NCI-H1092 (cell line): ENCODE results near the gene ORC6.

Experiments
- DNase-seq: peaks from one replicate; lab custom pipeline; 2025; lab: John Stamatoyannopoulos, UW

The ORC6 gene

DNA sequence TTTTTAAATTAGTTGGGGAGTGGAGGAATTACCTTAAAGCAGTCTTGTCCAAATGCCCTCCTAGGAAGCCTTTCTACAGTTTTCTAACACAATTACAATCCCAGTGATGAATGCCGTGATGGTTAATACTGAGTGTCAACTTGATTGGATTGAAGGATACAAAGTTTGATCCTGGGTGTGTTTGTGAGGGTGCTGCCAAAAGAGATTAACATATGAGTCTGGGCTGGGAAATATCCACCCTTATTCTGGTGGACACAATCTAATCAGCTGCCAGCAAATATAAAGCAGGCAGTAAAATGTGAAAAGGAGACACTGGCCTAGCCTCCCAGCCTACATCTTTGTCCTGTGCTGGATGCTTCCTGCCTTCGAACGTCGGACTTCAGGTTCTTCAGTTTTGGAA is 12.2 kb downstream of the ORC6 start:
- DNase-seq: no peak

DNA sequence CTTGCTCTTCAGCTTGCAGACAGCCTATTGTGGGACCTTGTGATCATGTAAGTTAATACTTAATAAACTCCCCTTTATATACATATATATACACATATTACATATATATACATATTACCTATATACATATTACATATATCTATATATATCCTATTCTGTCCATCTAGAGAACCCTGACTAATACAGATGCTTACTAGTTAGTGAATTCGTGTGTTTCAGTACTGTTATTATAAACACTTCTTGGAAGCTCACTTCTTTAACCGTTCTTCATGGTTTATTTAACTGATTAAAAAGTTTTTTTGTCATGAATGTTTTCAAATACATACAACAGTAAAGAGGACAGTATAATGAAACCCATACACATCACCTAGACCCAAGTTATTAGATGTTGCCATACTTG is 12.6 kb downstream of the ORC6 start:
- DNase-seq: no peak

DNA sequence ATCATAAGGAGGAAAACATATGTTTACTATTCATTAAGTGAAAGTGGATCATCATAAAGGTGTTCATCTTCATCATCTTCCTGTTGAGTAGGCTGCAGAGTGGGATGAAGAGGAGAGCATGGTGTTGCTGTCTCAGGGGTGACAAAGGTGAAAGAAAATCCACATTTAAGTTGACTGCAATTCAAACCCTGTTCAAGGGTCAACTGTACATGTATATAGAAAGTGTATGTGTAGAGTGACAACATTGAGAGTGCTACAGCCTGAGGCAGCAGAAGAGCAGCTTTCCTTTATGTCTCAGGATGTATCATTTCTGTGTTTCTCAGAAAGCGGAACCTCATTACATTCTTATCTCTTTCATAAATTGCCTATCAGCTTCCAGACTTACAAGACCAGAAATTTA is 17.2 kb downstream of the ORC6 start:
- no peak for DNase-seq

DNA sequence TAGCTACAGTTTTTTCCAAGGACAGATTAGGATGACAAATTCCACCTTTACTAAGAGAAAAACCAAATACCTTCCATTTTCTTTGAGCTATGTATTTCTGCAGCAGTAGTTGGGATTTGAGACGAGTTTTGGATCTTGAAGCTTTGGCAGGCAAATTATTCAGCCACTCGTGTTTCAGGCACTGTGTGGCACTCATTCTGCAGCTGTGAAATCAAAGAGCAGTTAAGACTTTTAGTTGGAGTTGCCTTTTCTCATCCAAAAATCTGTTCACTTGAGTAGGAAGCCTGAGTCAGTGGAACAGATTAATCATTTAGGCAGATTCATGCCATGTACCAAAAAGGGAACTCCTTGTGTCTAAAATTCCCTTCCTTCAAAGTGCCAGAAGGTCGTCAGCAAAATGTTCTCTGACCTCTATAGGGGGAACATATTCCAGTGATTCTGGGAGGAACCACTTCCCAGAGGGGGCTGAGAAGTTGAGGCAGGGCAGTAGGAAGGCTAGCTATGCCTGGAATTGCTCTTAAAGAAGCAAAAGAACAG is 20.1 kb downstream of the ORC6 start:
- DNase-seq: no peak

DNA sequence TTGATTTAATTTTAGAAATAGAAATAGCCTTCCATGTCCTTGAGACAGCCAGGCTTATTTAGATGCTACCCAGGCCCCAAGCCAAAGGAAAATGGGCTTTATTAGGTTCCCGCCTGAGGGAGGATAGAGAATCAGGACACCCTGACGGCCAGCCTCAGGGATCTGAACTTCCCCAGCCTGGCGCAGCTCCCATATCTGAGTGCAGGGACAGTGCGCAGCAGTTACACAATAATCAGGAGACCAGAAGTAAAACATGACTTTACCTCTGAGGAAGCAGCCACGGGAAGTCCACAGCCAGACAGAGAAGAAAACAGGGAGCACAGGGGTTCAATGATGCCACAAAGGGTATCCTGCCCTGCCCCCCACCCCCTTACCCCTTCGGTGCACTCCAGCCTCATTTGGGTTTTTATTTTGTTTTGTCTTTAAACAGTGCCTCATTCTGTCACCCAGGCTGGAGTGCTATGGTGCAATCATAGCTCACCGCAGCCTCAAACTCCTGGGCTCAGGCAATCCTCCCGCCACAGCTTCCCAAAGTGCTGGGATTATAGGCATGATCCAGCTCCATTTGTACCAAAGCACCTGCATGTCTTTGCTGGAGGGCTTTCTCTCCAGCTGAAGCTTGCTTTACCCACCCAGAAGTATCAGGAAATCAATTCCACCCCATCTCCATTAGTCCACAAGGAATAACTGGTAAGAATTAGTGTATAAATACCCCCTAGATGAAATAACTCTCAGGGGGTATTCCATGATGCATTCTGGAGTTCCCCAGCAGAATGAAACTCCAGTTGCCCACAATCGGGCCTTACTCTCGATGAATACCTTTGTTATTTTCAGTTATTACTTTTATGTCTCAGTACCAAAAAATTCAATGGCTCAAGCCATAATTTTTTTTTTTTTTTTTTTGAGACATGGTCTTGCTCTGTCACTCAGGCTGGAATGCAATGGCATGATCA is 21.9 kb downstream of the ORC6 start:
- DNase-seq: no peak

DNA sequence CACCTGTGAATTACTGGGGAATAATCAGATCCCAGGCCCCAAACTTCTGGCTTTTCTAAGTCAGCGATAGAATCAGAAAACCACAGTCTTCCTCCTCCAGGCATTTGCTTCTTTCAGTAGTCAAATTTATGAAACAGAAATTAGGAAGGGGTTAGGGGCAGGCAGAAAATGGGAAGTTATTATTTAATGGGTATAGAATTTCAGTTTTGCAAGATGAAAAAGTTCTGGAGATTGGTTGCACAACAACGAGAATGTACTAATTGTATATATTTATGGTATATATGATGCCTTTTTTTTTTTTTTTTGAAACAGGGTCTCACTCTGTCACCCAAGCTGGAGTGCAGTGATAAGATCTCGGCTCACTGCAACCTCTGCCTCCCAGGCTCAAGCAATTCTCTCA is 23.5 kb downstream of the ORC6 start:
- DNase-seq: no peak

DNA sequence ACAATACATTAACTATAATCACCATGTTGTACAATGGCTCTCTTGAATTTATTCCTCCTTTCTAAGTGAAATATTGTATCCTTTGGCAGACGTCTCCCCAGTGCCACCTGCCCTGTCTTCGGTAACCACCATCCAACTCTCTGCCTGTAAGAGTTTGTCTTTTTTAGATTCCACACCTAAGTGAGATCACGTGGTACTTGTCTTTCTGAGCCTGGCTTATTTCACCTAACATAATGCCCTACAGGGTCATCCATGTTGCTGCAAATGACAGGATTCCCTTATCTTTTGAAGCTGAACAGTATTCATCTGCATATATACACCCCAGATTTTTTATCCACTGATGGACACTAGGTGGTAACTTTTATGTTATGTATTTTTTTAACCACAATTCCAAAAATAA is 24.2 kb downstream of the ORC6 start:
- DNase-seq: no peak

DNA sequence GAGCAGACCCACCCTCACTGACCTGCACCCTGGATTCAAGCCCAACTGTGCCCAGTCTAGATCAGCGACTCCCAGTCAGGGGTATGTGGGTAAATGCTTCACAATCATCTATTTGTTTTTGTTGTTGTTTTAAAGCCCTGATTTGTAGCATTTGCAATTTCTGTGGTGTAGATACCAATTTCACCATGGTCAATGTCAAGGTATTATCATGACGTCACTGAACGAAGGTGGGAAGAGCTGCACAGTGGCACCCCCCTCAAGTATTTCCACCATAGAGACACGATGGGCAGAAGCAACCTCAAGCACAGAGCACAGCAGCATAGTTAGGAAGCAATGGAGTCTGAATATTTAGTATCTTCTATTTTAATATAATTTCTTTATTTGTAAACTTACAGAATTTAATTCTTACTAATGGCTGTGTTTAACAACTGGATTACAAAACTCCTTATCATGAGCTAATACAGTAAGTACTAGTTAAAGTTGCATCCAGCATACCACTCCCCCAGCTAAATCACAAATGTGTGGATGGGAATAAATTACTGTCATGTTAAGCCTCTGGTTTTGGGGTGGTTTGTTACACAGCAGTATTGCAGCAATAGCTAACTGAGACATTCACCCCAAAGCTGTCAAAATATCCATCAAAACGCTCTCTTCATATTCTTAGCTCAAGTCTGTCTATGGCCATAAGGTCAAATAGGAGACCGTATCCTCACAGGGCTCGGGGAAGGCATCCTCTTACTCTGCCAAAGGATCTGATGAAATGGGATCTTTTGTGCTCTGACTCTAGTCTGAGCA is 25.5 kb downstream of the ORC6 start:
- DNase-seq: no peak

DNA sequence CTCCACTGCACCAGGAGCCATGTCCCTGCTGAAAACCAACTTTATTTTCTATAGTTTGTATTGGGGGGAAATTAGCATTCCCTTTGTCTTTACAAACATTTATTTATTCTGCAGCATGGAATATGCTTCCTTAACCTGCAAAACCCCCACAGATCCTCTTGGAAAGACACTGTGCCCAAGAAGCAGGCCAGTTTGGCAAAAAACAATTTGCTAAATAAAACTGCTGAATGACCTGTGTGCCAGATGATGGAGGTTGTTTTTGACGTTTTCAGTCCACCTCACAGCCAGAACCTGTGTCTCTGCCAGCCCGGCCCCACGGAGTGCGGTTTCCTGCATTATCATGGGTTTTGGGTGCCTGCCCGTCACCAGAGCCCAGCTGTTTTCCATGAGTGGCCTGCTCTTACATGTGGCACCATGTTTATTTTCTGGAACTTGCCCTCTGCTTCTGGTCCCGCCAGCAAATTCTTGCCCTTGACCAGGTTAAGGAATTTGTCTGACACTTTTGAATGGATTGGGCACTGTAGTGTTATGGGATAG is 26.4 kb downstream of the ORC6 start:
- DNase-seq: no peak

DNA sequence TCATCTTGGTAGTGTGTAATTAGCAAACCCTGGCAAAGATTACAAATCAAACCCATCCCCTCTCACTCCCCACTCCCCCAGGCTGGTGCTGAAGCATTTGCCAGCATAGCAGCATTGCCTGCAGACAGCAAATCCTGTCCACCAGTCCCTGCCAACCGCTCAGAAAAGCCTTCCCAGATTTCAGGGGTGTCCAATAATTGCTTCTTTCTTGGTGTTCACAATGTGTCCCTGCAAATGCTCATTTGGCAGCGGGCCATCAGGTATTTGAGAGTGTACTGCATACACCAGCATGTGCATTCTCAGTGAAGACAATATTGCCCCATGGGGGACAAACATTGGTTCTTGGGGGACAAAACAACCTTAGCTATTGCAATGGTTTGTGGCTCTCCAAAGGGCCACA is 28.2 kb downstream of the ORC6 start:
- no peak for DNase-seq

DNA sequence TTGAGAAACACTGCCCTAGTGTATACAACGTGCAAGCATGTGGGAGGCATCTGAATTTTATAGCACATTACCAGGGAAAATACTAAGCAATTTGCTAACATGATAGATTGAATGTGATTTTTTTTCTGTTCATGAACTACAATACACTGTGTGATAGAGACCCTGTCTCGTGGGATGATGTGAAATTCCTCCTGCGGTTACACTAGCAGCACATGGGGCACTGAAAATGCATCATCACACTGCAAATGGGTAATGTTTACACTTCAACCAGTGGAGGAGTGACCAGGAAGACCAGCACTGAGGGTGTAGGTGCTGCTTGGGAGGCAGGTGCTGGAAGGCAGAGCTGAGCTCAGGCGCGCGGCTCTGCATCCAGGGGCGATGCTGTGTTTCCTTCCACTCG is 28.8 kb downstream of the ORC6 start:
- DNase-seq: no peak

DNA sequence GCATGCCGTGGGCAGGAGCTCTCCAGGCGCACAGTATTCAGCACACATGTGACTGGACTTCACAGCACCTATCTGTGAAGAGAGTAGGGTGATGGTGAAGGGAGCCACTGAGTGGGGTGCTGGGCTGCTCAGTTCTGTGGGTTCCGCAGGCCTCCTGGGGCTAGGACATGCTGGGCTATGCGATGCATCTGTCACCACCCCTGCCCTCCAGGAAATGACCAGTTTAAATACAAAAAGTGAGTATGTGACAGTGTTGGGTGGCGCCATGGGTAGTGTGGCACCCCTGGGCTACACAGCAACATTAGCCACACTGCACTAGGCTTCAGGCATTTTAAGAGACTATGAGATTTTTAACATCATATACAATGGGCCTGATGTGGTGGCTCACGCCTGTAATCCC is 30.1 kb downstream of the ORC6 start:
- DNase-seq: no peak

DNA sequence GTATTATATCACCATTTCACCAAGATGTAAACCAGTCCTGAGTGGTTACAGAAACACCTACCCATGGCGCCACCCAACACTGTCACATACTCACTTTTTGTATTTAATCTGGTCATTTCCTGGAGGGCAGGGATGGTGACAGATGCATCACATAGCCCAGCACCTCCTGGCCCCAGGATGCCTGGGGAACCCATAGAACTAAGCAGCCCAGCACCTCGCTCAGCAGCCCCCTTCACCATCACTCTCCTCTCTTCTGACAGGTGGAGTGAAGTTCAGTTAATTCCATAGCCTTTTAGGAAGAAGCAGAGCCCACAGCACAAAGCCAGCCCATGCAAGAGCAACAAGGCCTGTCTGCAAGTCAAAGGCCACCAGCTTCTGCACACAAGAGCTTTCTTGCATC is 31.2 kb downstream of the ORC6 start:
- DNase-seq: no peak

DNA sequence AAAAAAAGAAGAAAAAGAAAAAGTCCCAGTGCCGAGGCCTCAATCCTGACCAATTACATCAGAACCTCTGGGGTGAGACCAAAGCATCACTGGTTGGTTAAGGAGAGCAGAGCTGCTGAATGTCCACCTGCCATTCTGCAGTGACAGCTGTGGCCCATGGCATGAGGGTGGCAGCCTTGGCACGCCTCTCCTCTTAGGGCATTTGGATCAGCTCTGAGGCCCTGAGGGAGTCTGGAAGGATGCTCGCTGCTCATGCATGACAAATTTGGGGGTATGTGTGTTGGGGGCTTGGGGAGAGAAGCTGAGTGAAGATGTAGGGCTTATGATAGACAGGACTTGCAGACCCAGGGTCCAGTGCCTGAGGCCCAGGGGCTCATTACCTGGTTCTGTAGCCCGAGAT is 32.4 kb downstream of the ORC6 start:
- DNase-seq: no peak

DNA sequence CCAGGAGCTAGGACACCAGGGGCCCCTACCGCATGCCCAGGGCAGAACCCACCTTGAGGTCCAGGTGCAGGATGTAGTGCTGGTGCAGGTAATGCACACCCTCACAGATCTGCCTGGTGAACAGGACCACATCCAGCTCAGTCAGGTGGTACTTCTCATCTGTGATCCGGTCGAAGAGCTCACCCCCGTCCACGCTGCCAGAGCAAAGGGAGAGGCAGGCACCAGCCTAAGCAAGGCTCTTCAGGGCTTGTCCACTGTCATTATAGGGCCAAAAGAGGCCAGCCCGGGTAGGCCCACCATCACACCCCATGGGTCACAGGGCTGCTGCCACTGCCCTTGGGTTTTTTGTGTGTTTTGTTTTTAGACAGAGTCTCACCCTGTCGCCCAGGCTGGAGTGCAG is 37.7 kb downstream of the ORC6 start:
- no peak for DNase-seq

DNA sequence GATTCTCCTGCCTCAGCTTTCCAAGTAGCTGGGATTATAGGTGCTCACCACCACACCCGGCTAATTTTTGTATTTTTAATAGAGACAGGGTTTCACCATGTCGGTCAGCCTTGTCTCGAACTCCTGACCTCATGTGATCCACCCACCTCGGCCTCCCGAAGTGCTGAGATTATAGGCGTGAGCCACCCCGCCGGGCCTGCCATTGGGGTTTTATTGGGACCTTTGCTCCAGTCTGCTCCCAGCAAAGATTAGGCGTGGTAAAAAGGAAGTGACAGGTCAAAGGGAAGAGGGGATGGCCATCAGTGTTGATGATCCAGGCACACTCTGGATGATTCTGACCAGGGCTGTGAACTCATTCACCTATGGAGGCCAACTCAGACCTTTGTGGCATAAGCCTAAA is 38.2 kb downstream of the ORC6 start:
- no peak for DNase-seq

DNA sequence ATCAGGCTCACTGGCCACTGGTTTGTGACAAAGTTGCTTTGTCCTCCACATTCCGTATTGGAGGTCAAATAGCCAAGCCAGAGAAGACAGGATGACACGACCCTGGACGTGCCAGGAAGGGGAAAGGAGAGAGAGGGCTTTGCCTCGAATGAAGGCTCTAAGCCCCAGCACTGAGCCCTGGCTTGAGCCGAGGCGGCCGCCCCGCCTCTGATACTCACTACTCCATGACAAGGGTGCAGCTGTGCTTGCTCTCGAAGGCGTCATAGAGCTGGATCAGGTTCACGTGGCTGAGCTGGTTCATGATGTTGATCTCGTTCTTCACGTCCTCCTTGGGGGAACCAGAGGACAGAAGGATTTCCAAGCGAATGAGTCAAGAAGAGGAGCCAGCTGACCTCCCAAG is 39.3 kb downstream of the ORC6 start:
- DNase-seq: no peak

DNA sequence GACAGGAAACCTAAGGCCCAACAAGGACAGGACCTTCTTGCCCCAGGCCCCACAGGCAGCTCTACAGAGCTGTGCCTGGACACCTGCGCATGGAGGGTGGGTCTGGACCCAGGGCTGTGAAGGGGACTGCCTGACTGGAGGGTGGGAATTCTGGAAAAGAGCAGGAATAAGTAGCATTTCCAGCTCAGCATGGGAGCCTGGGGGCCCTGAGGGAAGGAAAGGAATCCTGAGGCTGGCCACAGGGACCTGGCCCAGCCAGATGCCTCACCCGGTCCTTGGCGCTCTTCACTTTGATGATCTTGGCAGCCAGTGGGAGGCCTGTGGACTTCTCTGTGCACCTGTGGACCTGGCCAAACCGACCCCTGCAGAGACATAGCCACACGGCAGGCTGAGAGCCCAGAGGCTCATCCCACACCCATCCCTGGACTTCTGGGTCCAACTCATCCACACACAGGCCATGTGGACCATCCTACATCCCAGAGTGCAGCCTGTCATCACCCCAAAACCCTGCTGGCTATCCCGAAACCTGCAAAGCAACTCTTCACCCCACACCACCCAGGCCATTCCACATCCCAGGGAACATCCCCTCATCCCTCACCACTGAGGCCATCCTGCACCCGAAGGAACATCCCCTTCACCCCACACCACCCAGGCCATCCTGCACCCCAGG is 40.0 kb downstream of the ORC6 start:
- no peak for DNase-seq

DNA sequence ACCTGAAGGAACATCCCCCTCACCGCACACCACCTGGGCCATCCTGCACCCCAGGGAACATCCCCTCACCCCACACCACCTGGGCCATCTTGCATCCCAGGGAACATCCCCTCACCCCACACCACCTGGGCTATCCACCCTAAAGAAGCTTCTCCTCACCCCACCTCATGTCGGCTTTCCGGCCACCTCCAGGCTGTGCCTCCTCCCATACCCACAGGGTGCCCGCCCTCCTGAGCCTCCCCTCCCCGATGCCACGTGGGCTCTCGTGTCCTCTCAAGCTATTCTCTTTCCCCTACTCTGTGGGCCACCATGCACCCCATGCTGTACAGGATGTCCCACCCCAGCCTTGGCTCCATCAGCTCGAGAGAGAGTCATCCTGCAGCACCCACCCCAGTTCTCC is 40.7 kb downstream of the ORC6 start:
- DNase-seq: no peak

DNA sequence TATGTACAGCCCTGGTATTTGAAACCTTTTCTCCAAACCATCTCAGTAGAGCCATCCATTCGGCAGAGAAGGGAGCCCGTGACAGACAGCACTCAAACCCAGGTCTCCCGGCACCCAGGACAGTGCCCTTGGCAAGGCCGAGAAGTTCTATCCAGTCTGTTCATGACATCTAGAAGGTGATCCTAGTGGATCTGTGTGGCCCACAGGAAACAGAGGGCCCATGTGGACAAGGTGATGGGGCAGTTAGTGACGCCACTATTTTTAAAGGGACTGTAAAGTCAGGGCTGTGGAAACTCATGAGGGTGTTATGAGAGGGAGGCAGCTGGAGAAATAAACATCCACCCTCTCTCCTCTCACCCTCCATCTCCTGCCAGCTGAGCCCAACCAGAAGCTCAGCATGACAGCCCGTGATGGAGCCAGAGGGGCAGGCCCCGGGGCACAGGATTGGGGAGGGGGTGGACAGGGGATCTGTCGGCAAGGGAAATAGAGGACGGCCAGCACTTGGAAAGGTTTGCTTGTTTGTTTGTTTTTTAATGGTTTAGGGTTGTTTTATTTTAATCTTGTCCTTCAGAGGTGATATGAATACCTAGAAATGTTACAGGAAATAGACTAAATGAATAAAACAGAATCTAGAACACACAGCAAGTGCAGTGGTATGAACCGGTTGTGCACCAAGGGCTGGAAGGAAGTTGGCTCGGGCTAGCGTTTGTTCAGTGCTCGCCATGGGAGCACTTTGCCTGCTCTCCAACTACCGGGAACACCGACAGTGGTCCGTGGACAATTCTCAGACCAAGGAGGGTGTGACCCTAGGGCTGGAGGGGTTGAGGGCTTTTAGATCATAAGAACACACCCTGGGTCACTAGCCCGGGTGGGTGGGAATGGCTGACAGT is 41.6 kb downstream of the ORC6 start:
- no peak for DNase-seq
